Tibial nerve (tissue), 4 donors: ENCODE measurements around the gene RFFL.

Experiments
- EP300 ChIP-seq, 2 donors: sonication (generic); formaldehyde crosslinking; IDR thresholded peaks; one replicate each; pipeline ENCODE4 v1.6.1; 2017; ENCODE audit warnings: antibody characterized with exemption in 2 of 2, mild to moderate bottlenecking in 1 of 2
- TF ChIP-seq, protein P1 (sequence below), 5 experiments: fragments of 200-600 bp in 3 of 5; fragments of 450-650 bp in 2 of 5; sonication (generic) in 3 of 5; IDR thresholded peaks; one replicate each; pipeline ENCODE4 v1.5.1; 2016 to 2019; ENCODE audit warnings: antibody characterized with exemption in 5 of 5, mild to moderate bottlenecking in 3 of 5, moderate library complexity in 2 of 5

DNA sequence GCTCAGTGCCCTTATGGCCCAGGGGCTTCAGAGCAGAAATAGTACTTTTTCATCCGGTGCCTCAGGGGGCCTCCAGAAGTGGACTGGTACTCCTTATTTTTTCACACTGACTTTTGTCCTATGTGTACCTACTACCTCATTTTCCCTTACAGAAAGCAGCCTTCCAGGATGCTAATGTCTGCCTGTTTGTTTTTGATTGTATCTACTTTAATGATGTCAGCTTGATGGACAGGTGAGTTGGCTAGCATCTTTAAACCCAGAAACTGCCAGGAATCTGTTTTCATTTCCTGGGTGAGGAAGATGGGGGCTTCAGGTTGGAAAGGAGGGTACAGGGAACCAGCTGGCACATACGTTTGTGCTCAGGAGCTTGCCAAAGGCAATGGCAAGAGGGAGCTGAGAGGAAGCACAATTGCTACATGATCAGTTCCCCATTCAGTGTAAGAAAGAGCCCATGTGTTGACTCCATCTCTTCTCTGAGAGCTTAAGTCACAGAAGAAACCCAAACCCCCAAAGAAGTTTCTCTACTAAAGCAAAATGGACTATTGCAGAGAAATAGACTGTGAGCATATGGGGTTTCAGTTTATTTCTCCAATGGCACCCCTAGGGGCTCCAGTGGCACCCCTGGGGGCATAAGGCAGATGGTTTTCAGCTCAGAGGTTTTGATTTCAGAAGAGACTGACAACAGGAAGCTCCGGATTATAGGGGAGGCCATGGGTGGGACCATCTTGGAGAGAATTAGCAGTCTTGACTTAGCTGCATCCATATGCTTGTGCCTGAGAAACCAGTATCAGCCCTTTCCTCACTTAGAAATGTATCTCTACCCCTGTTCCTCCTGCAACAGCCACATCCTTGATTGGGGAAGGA lies 66.9 kb downstream of the RFFL start:
- TF ChIP-seq, protein P1, sequence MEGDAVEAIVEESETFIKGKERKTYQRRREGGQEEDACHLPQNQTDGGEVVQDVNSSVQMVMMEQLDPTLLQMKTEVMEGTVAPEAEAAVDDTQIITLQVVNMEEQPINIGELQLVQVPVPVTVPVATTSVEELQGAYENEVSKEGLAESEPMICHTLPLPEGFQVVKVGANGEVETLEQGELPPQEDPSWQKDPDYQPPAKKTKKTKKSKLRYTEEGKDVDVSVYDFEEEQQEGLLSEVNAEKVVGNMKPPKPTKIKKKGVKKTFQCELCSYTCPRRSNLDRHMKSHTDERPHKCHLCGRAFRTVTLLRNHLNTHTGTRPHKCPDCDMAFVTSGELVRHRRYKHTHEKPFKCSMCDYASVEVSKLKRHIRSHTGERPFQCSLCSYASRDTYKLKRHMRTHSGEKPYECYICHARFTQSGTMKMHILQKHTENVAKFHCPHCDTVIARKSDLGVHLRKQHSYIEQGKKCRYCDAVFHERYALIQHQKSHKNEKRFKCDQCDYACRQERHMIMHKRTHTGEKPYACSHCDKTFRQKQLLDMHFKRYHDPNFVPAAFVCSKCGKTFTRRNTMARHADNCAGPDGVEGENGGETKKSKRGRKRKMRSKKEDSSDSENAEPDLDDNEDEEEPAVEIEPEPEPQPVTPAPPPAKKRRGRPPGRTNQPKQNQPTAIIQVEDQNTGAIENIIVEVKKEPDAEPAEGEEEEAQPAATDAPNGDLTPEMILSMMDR (IDR thresholded peaks at IDR 0.05): no peak
- TF ChIP-seq EP300 (IDR thresholded peaks at IDR 0.05): no peak
